HL-60 (cell line): Measurements from ENCODE around the gene SIGLEC9.

ENCODE experiments used
- CTCF ChIP-seq: IDR thresholded peaks from one replicate; pipeline ENCODE4 v1.5.1; 2011; ENCODE audit warnings: low read length, control low read depth, inconsistent platforms; ENCODE audit not compliant: insufficient read depth
- POLR2AphosphoS5 ChIP-seq: IDR thresholded peaks from 2 replicates; pipeline ENCODE4 v1.6.1; 2012; ENCODE audit warnings: low read depth
- REST ChIP-seq: IDR thresholded peaks from 2 replicates; pipeline ENCODE4 v1.6.1; 2012; ENCODE audit warnings: low read depth; ENCODE audit not compliant: insufficient replicate concordance

GRCh38 chr19:51097796-51098195 is 26.9 kb upstream of the SIGLEC9 start:
- TF ChIP-seq REST (no peak), POLR2AphosphoS5 (no peak), CTCF (no peak)
